ENCODE measurements around the gene VWC2L.

Gene VWC2L

DNA sequence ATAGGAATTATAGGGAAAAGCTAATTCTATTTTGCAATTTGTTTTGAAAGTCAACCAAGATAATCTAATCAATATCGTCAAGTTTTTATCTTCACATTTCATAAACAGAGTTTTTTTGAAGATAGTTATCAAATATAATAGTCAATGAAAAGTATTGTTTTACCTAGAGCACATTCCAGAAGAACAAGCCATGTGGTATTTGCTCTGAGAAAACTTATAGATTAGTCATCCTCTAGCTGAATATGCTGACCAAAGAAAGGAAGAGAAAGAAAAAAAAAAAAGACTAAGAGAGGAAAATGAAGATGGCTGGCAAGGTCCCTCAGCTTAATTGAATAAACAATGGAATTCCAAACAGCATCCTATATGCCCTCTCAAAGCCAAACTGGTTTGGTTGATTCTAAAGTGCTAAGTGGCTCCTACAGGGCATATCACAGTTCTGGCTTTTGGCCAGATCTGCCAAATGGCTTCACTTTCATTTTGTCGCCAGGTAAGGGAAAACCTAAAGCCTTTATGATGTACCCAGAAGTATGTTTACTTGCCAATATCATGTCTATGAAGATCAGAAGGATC lies 132.6 kb downstream of the VWC2L start:
- no peak for DNase-seq

GRCh38 chr2:214545898-214546542 lies 135.2 kb downstream of the VWC2L start:
- DNase-seq: no peak

DNA sequence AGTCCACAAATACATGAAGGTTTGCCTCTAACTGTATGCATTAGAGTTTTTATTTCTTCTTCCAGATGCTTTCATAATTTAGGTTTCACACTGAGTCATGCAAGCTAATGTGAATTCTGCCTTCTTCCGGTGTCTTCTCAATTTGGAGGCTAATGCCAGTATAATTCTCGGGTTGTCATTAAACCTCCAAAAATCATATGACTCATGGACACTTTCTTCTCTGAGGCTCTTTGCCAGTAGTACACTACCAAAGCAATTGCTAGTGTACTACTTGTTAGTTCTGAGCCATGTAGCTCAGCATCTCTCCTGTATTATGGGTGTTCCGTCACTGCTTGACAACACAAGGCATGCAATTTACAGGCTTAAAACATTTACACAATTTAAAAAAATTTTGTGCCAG lies 137.1 kb downstream of the VWC2L start:
- DNase-seq: no peak

- DNase-seq: no peak
Measured at GRCh38 chr2:214549946-214550345, 139.1 kb downstream of the VWC2L start.

- DNase-seq: no peak
Measured at GRCh38 chr2:214550786-214551185, 139.9 kb downstream of the VWC2L start.

DNA sequence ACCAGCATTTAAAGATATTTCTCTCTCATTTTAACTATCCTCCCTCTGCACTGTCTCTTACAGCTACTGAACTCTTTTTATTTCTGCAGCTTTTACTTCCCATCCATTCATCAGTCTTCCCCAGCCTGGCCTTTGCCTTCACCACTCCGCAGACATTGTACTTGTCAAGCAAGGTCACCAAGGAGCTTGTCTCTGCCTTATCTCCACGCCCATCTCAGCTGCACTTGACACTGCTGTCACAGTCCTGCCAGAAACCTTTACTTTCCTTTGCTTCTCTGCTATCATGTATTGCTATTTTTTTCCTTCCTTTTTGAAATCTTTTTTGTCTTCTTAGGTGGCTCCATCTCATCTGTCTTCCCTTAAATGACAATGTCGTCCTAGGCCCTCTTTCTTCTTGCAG lies 147.0 kb downstream of the VWC2L start:
- no peak for DNase-seq

GRCh38 chr2:214558341-214558740 lies 147.5 kb downstream of the VWC2L start:
- DNase-seq: no peak

DNA sequence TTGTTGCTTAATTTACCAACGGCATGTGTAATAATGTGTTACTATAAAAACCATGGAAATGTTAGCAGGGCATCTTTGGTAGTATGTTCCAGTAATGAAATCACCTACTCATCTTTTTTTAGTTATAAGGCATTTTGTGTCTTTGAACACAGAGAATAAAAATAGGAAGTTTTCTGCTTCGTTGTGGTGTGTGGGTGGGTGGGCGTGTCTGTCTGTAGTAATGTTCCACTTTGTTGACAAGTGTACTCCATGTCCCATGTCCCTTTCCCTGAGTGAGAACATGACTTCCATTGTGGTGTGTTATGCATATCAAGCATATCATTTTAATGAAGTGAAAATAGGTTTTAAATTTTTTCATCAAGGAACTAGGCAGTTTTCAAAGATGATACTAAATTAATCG lies 149.3 kb downstream of the VWC2L start:
- no peak for DNase-seq

DNA sequence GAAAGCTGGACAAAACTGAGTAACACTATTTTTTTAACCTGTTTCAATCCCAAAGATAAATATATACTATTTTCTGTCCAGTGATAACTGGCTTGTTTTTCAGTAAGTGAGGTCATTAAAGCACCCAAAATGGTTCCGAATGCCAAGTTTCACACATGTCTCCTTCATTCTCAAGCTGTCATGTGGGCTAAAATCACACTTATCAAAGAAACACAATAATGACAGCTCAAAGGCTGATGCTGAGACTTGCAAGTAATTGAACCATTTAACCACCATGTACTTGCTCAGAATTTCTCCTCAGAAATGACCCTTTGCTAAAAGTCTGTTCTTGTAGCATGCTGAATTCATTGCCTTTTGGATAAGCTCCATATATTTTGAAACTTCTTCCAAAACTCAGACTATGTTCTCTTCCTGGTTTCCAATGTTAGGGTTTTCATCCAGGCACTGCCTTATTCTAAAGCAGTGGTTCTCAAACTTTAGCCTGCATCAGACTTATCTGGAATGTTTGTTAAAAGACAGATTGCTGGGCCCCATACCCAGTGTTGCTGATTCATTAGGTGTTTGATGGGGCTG lies 149.8 kb downstream of the VWC2L start:
- no peak for DNase-seq

GRCh38 chr2:214565246-214565645 lies 154.4 kb downstream of the VWC2L start:
- DNase-seq: no peak

- no peak for DNase-seq
Measured at GRCh38 chr2:214566457-214566856, 155.6 kb downstream of the VWC2L start.

- DNase-seq: no peak
Measured at GRCh38 chr2:214569419-214570035, 158.7 kb downstream of the VWC2L start.

DNA sequence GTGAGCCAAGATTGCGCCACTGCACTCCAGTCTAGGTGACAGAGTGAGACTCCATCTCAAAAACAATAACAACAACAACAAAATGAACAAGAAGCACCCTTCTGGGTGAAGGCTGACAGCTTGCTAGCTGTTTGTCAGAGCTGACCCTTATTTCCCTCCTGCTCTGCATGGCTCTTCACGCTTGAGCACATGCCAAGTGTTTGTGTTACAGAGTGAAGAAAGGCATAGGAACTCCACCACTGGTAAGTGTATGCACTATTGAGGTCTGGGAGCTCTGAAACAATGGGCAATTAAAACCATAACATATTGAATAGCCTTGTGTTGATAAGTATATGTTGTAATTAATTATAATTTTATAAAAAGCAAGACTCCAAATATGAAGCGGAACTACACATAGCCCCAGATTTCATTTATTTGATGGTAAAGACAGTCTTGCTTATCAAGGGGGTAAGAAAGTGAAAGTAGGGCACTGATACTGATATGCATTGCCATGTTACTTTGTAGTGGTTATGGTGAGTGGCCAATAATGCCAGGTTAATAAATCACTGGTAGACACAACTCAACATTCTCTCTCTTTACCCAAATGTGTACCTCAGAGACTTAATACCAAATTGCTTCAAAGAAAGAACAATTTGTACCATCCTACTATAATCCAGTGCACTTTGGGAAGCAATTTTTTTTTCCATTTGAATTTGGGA lies 163.4 kb downstream of the VWC2L start:
- no peak for DNase-seq

DNA sequence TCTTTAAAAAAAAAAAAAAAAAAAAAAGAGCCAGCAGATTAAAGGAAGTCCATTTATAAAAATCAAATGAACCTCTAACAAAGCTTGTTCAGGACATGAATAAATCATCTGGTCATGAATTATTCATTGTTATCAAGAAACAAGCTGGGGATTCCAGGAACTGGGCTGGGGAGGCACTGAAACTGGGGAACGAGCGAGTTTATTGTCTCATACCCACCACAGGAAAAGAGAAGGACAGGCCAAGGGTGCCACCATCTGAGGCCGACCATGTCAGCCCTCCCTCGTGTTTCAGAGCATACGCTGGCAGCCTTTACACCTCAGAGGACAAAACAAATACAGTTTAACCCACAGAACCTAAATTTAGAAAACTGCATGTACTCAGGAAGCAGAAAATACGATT lies 164.2 kb downstream of the VWC2L start:
- DNase-seq: no peak

DNA sequence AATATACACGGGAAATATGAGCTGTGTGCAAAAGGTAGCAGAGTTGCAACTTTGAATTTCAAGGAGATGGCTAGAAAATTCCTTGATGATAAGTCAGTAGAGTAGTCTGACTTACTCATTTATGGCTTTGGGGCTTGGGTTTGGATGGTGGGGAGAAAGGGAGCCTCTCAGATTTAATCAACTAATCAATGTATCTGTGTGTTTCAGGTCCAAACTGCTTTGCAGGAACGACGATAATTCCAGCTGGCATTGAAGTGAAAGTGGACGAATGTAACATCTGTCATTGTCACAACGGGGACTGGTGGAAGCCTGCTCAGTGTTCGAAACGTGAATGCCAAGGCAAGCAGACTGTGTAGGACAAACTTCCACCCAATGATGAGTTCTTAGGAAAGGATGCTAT lies 164.6 kb downstream of the VWC2L start:
- no peak for DNase-seq

- no peak for DNase-seq
Measured at GRCh38 chr2:214577769-214578168, 166.9 kb downstream of the VWC2L start.

GRCh38 chr2:214578442-214578841 lies 167.6 kb downstream of the VWC2L start:
- DNase-seq: no peak

- DNase-seq: no peak
Measured at GRCh38 chr2:214579035-214579434, 168.2 kb downstream of the VWC2L start.

DNA sequence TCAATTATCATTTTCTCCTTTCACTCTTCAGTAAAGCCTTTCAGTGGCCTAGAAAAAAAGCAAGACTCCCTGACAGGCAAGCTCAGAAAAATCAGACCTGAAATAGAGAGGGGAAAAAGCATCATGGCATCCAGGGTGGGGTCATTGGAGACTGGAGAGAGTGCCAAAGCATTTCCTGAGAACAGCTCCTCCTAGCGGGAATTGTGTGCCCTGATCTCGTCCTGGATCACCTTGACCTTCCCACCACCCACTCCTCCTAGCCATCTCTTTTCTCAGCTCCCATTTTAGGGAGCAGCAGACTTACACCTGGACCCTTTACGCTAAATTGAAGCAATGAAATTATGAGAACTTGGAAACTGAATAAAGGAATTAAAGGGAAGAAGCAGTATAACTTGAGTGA lies 176.6 kb downstream of the VWC2L start:
- no peak for DNase-seq

DNA sequence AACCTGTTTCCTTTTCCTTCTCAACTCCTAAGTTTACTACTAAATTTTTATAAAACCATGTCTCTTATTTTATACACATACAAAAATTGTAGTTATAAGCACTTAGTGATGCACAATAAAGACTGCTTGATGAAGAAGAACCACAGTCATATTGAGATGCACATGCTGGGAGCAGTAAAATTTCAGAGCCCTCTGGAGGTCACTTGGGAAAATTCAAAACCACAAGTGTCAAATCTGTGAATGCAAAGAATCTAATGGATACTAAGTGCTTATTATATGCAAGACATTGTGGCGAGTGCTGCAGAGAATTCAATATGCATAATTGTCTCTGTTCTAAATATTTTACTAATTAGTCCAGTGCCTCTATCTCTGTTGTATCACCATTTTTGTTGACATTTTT lies 180.5 kb downstream of the VWC2L start:
- DNase-seq: no peak

DNA sequence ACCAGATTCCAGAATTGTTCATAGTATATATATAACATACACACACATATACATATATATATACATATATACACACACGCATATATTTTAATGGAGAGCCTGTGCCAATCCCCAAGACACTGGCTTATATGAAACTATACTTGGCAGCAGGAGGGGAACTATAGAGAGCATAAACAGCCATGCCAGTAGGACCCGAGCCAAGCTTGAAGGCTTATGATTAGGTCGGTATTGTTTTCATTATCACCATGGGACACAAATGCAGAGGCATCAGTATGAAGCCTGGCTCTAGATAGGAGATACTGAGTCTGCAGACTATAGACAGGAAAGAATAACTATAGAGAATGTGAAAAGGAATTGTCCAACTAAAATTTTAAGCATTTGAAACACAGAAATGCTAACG lies 181.2 kb downstream of the VWC2L start:
- no peak for DNase-seq

GRCh38 chr2:214593727-214594126 lies 182.9 kb downstream of the VWC2L start:
- no peak for DNase-seq

DNA sequence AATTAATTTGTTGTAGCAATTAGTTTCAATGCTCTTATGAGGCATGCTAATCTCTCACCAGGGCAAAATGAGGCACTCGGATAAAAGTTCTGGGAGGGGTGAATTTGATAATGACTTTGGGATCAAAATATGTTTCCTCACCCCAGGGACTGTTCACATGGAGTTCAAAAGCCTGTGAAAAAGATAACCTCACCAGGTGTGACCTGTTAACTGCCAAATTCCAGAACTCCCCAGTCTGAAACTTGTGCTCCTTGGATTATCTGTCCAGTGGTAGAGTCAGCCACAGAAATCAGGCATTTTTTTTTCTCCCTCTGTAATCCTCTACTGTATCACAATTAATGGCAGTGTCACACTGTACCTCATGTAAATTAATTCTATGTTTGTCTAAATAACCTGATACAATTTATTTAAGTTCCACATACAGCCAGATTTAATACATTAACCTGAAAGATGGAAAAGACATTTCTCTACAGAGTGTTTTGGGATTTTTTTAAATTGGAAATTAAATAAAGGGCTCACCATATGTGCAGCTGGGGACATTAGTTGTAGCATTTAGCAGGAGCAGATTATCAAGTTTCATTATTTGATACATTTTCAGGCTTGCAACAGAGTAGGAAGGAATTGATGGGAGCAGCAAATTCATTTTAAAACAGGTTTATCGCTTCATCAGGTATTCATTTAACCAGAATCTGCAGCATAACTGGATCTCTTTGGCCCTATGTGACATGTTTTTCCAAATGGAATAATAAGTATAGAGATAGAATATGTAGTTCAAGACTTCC lies 191.2 kb downstream of the VWC2L start:
- no peak for DNase-seq

Data from stimulated activated naive CD4-positive, alpha-beta T cell (primary cell).